Motor neuron (in vitro differentiated cells): ENCODE data around the gene AFF3. TPM values are rescaled to one million over a fixed set of nuclear protein-coding genes. Genes with fewer than 3 reads are reported as not detected.

ENCODE experiments used
- ATAC-seq, 8 experiments: fragments of 200-7000 bp; cut with Tn5 transposase; replicated peaks in 6 of 8; 2 replicates each; pipeline ENCODE4 v1.8.0; 2021; ENCODE audit warnings: mild to moderate bottlenecking in 8 of 8, moderate library complexity in 8 of 8
- H3K27ac ChIP-seq, 2 donors: fragments of 250-450 bp; sonication (Bioruptor Pico); 2 replicates each; pipeline ENCODE4 v1.9.0; 2021; ENCODE audit warnings: antibody characterized with exemption in 2 of 2, mild to moderate bottlenecking in 2 of 2, moderate library complexity in 1 of 2
- H3K4me1 ChIP-seq, 2 donors: fragments of 250-450 bp; sonication (Bioruptor Pico); replicated peaks in 1 of 2; 2 replicates each; pipeline ENCODE4 v1.6.1; 2021; ENCODE audit warnings: antibody characterized with exemption in 2 of 2, mild to moderate bottlenecking in 2 of 2, moderate library complexity in 1 of 2
- H3K4me3 ChIP-seq, 5 donors: fragments of 250-450 bp; sonication (Bioruptor Pico); 2 replicates each; pipeline ENCODE4 v1.9.0; 2021; ENCODE audit warnings: antibody characterized with exemption in 5 of 5, mild to moderate bottlenecking in 5 of 5, moderate library complexity in 4 of 5
- WGBS, 10 experiments: fragments of 450-650 bp; shearing (Covaris generic); methylation state at CpG; one replicate each; pipeline ENCODE4 v1.0.0; 2022; 5-methylcytosine and 5-hydroxymethylcytosine counted together
- in situ Hi-C, 9 experiments: fragments of 400-800 bp; cut with MboI; loops; one replicate each; pipeline ENCODE4 v1.15.0; 2021; ENCODE audit warnings: low sequenced_read_pairs in 9 of 9, low pct_unique_long_range_greater_than_20kb in 2 of 9; ENCODE audit not compliant: unreplicated experiment in 9 of 9
- total RNA-seq, 8 experiments: library from RNA; unstranded; fragments of 300-600 nt; gene quantifications; 2 replicates each; pipeline versions ENCODE4 v1.2.3 to v1.2.4, GENCODE V29; 2022

AFF3 gene
- total RNA-seq, 8 experiments from 2014 or later, result 0.99 to 33.6 (median 16.7) TPM

GRCh38 chr2:100000915-100001707 is 141.3 kb downstream of the AFF3 start:
- H3K27ac ChIP-seq, result no peak overlapping the region
- no peak overlapping the region for H3K4me3 ChIP-seq
- H3K4me1 ChIP-seq, result peaks cover 6 to 18% of the 10 kb centered on the region in 2 donors
- ATAC-seq, result no peak
- in situ Hi-C loops, result no loop called here
- WGBS, 10 experiments, result 50 to 97% (median 95%) methylated on average over 2 to 22 of the region's 22 CpGs; no CpG with 5 or more reads in 1 of the 10 experiments

DNA sequence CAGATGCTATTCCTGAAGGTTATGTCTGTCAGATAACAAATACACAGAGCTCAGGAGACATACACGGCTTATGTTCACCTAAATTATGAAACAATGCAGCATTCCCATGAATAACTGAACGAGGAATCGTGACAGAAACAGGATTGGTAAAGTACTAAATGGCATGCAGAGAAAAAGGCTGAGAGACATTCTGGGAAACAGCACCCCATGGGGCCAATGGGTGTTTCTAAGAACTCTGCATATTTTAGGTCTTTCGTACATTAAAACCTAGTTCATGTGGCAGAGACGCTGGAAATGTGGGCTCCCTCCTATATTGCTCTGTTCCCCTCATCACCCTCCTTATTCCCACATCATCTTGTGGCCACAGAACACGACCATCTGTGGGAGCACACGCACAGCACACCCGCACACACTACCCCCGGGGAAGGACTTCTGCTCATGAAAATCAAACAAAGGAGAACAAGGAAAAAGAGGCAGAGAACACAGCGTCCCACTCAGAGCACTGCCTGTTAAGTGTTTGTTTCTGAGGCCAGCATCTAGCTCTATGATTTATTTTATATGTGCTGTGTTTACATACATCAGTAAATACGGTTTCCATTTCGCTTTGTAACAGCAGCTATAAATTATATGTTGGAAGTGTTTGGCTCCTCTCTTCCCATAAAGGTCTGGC is 143.6 kb downstream of the AFF3 start:
- ATAC-seq, result peak in 5 of 8 experiments; percentile 32 to 77 (median 68)

GRCh38 chr2:99989905-99990304 is 152.5 kb downstream of the AFF3 start:
- in situ Hi-C loops, result no loop called here
- Histone ChIP-seq H3K4me3 (no peak overlapping the region), H3K4me1 (peaks cover 21 to 40% of the 10 kb centered on the region in 2 donors), H3K27ac (no peak overlapping the region)
- WGBS, 10 experiments, result 55 to 100% (median 90%) methylated on average over 1 to 3 of the region's 3 CpGs
- no peak for ATAC-seq

More for the DNA sequence above, 143.6 kb downstream of the AFF3 start:
- 43 to 92% (median 79%) methylated on average over 3 to 9 of the region's 12 CpGs; no CpG with 5 or more reads in 1 of the 10 experiments for WGBS, 10 experiments
- peaks cover 6 to 18% of the 10 kb centered on the region in 2 donors for H3K4me1 ChIP-seq
- H3K4me3 ChIP-seq, result no peak overlapping the region
- in situ Hi-C loops, result no loop called here
- H3K27ac ChIP-seq, result no peak overlapping the region

DNA sequence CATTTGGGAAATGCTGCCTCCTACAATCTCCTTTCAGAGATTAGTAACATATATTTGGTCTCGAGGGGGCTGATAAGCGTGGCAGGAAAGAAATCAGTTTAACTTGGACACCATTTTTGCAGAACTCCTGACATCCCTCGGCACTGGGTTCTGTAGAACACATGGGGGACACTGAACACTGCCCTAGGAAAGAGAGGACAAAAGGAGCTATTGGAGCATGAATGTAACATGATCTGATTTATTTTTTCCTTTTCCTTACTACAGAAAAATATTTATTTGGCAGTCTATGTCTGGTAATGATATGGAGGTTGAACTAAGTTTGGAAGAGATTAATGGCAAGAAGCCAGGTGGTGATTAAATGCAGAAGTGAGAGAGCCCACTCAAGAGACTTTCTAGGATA is 153.8 kb downstream of the AFF3 start:
- Histone ChIP-seq H3K27ac (no peak overlapping the region), H3K4me3 (no peak overlapping the region), H3K4me1 (peaks cover 32 to 54% of the 10 kb centered on the region in 2 donors)
- ATAC-seq, result no peak
- in situ Hi-C loops, result no loop called here
- 11 to 94% (median 81%) methylated on average over 2 to 3 of the region's 3 CpGs; no CpG with 5 or more reads in 2 of the 10 experiments for WGBS, 10 experiments

GRCh38 chr2:99987160-99987559 is 155.2 kb downstream of the AFF3 start:
- H3K4me3 ChIP-seq, result no peak overlapping the region
- 0 to 100% (median 92%) methylated on average over 1 to 4 of the region's 4 CpGs; no CpG with 5 or more reads in 2 of the 10 experiments for WGBS, 10 experiments
- peaks cover 35 to 60% of the 10 kb centered on the region in 2 donors for H3K4me1 ChIP-seq
- in situ Hi-C loops, result no loop called here
- H3K27ac ChIP-seq, result no peak overlapping the region
- ATAC-seq, result peak in 5 of 8 experiments; percentile 32 to 56 (median 42)

GRCh38 chr2:99984799-99985515 is 157.4 kb downstream of the AFF3 start:
- ATAC-seq, result peak; percentile 74 to 94 (median 85)
- H3K27ac ChIP-seq, result peak overlapping the region; percentile 45 to 67
- 0 to 80% (median 32%) methylated on average over 1 to 4 of the region's 4 CpGs for WGBS, 10 experiments
- H3K4me1 ChIP-seq, result peaks cover 35 to 60% of the 10 kb centered on the region in 2 donors
- in situ Hi-C loops, result no loop called here
- no peak overlapping the region for H3K4me3 ChIP-seq

DNA sequence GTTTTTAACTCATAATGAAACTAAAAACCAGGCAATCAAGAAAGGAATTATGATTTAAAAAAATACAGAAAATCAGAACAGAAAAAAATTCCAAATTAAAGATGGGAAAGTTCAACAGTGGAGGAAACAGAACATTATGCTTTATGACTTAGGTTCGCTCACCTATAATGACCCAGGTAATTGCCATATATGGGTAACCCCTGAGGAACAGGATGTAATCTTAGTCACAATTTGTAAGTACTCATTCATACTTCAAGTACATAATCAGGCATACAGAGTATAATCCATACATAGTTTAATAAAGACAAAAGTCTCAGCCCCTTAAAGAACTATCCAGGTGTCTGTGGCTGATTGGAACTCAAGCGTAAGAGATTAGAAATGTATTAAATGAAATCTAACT is 159.6 kb downstream of the AFF3 start:
- WGBS, 10 experiments, result 93 to 100% (median 100%) methylated on average over 1 to 2 of the region's 2 CpGs
- Histone ChIP-seq H3K27ac (no peak overlapping the region), H3K4me3 (no peak overlapping the region), H3K4me1 (peaks cover 27 to 48% of the 10 kb centered on the region in 2 donors)
- ATAC-seq, result no peak
- in situ Hi-C loops, result no loop called here

DNA sequence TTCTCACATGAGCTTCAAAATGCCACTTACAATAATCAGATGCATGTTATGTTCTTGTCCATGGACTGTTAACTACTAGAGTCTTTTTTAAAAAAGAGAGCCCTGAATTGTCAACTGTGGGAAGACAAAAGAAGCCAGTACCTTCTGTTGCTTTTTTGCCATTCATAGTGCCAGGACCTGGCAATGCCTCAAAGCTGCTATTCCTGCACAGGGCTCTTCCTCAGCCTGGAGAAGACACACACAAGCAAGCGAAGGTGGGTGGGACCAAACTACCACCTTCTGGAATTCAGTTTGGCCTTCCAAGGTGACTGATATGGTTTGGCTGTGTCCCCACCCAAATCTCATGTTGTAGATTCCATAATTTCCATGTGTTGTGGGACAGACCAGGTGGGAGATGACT is 160.6 kb downstream of the AFF3 start:
- 100% methylated on average over 1 of the region's 1 CpG; no CpG with 5 or more reads in 5 of the 10 experiments for WGBS, 10 experiments
- Histone ChIP-seq H3K4me1 (peaks cover 19 to 39% of the 10 kb centered on the region in 2 donors), H3K27ac (no peak overlapping the region), H3K4me3 (no peak overlapping the region)
- no peak for ATAC-seq
- in situ Hi-C loops, result no loop called here

DNA sequence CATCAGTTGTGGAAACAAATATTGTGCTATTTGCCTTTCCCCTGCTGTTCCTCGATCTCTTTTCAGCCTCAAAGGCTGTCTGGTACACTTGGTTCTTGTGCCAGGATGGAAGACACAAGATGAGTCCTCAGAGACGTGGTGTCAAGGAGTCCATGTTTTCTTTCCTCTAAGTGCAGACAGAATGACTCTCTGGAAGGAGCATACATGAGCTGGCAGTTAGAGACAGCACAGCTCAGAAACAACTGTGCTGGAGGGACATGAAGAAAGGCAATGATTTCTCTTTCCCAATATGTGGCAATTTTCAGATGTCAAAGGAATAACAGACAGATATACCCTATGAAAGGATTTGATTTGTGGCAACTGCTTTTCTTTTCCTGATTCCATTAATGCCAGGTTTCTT is 162.2 kb downstream of the AFF3 start:
- WGBS, 10 experiments, result 5 to 100% (median 57%) methylated on average over 1 to 2 of the region's 2 CpGs; no CpG with 5 or more reads in 3 of the 10 experiments
- no peak for ATAC-seq
- no peak overlapping the region for H3K27ac ChIP-seq
- H3K4me3 ChIP-seq, result no peak overlapping the region
- peaks cover 16 to 23% of the 10 kb centered on the region in 2 donors for H3K4me1 ChIP-seq
- in situ Hi-C loops, result no loop called here

GRCh38 chr2:99977966-99978365 is 164.4 kb downstream of the AFF3 start:
- no peak overlapping the region for H3K4me3 ChIP-seq
- H3K4me1 ChIP-seq, result peaks cover 10 to 20% of the 10 kb centered on the region in 2 donors
- in situ Hi-C loops, result no loop called here
- peak in 1 of 8 experiments; percentile 54 for ATAC-seq
- 33 to 100% (median 89%) methylated on average over 1 of the region's 1 CpG; no CpG with 5 or more reads in 3 of the 10 experiments for WGBS, 10 experiments
- no peak overlapping the region for H3K27ac ChIP-seq

GRCh38 chr2:99975386-99975785 is 167.0 kb downstream of the AFF3 start:
- Histone ChIP-seq H3K4me1 (peaks cover 10 to 20% of the 10 kb centered on the region in 2 donors), H3K4me3 (no peak overlapping the region), H3K27ac (no peak overlapping the region)
- in situ Hi-C loops, result no loop called here
- peak in 1 of 8 experiments; percentile 40 for ATAC-seq

DNA sequence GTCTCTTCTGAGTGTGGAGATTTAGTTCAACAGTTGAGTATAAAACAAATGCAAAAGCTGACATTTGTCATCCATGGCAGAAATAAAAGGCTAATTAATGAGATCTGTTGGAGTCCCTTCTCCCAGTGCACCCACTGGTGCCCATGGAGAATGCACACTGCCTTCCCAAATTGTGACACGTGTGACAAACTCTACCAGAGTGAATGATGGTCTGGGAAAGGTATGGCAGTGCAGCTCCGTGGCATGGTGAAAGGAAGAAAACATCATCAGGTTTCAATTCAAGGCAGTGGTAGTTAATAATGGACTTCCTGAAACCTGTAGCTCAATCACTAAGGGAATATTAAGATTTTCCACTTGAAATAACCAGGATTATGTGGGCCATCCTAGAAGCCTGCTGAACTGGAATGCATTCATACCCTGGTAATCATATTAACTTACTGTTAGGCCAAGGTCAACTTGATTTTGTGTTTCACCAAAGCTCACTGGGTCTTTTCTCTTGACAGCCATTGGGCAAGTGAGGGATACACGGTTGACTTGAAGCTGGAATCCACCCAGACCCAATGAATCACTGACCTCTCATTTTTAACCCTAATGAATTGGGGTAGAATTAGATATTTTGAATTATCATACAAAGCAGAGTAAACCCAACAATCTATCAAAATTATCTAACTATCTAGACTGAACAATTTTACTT is 167.6 kb downstream of the AFF3 start:
- Histone ChIP-seq H3K27ac (no peak overlapping the region), H3K4me1 (peaks cover 10 to 20% of the 10 kb centered on the region in 2 donors), H3K4me3 (no peak overlapping the region)
- ATAC-seq, result peak in 5 of 8 experiments; percentile 22 to 55 (median 45)
- 50 to 86% (median 60%) methylated on average over 1 to 3 of the region's 3 CpGs; no CpG with 5 or more reads in 2 of the 10 experiments for WGBS, 10 experiments
- in situ Hi-C loops, result no loop called here
